ENCODE results near the gene TMEM178B. TPM values are rescaled to one million over a fixed set of nuclear protein-coding genes. Genes with fewer than 3 reads are reported as not detected.

The TMEM178B gene
- polyA plus RNA-seq, 1 of the 3 experiments (the other 2 are of a cell fraction) = 0.20 TPM

GRCh38 chr7:141234335-141235105, 160.7 kb downstream of the TMEM178B start (continued):
- TF ChIP-seq, protein P1, sequence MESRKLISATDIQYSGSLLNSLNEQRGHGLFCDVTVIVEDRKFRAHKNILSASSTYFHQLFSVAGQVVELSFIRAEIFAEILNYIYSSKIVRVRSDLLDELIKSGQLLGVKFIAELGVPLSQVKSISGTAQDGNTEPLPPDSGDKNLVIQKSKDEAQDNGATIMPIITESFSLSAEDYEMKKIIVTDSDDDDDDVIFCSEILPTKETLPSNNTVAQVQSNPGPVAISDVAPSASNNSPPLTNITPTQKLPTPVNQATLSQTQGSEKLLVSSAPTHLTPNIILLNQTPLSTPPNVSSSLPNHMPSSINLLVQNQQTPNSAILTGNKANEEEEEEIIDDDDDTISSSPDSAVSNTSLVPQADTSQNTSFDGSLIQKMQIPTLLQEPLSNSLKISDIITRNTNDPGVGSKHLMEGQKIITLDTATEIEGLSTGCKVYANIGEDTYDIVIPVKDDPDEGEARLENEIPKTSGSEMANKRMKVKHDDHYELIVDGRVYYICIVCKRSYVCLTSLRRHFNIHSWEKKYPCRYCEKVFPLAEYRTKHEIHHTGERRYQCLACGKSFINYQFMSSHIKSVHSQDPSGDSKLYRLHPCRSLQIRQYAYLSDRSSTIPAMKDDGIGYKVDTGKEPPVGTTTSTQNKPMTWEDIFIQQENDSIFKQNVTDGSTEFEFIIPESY (IDR thresholded peaks at IDR 0.05; ENCODE audit: borderline replicate concordance, low read depth) = no peak
- TF ChIP-seq MXI1 (IDR thresholded peaks at IDR 0.05; ENCODE audit: low read depth, low read length) = no peak

DNA sequence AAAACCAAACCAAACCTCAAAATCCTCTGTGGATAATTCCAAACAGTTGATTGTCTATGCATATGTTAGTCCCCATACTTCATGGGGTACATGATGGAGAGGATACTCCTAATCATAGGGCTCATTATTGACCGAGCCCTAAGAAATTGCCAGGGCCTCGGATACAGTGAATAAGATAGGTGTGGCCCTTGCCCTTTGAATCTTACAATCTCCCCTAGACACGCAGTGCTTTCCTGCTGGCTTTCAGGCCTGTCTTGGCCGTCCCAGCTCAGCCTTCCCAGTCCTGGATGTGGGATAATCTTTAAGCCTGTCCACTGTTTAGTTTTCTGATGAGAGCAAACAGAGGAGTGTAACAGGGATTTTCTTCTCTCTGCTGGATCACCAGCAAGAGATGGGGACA, 161.8 kb downstream of the TMEM178B start:
- H3K9ac ChIP-seq = no peak overlapping the region
- no peak overlapping the region for H3K4me3 ChIP-seq (ENCODE audit: low read depth in 2 of 2, low read length in 1 of 2)
- ChIA-PET POLR2A (no interaction called here), CTCF (interaction anchor here (0.9 to 1.3 kb wide), 5 partner anchors 9 to 298 kb away, joined by 3 to 5 read pairs (median 4); partner anchors contain the start of gene MRPS33)
- no peak overlapping the region for H2AFZ ChIP-seq (ENCODE audit: low read depth)
- no peak overlapping the region for H3K27ac ChIP-seq (ENCODE audit: low read depth in 2 of 2, low read length in 1 of 2)
- no peaks in the 10 kb centered on the region; the same call in 1 of the 2 replicates for H3K9me3 ChIP-seq
- no peaks in the 10 kb centered on the region for H3K79me2 ChIP-seq (ENCODE audit: insufficient read depth)
- H3K4me2 ChIP-seq = no peak overlapping the region
- H3K4me1 ChIP-seq (ENCODE audit: control insufficient read depth in 1 of 2, insufficient read depth in 2 of 2, low read depth in 1 of 2, low read length in 1 of 2) = peaks cover 0 to 3% of the 10 kb centered on the region in 2 experiments; a peak in 2 of 4 replicates
- WGBS (ENCODE audit: low lambda C conversion rate) = 15% methylated on average over 4 of the region's 4 CpGs
- no peaks in the 10 kb centered on the region for H3K27me3 ChIP-seq (ENCODE audit: insufficient read depth)
- no peaks in the 10 kb centered on the region for H3F3A ChIP-seq (replicated peaks; ENCODE audit: insufficient read depth)
- TF ChIP-seq, protein P2, sequence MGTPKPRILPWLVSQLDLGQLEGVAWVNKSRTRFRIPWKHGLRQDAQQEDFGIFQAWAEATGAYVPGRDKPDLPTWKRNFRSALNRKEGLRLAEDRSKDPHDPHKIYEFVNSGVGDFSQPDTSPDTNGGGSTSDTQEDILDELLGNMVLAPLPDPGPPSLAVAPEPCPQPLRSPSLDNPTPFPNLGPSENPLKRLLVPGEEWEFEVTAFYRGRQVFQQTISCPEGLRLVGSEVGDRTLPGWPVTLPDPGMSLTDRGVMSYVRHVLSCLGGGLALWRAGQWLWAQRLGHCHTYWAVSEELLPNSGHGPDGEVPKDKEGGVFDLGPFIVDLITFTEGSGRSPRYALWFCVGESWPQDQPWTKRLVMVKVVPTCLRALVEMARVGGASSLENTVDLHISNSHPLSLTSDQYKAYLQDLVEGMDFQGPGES (IDR thresholded peaks at IDR 0.05; ENCODE audit: low read depth, low read length) = no peak
- TF ChIP-seq MEF2A (IDR thresholded peaks at IDR 0.05; ENCODE audit: borderline replicate concordance, low read depth) = no peak
- no peak for TF ChIP-seq GATA2 (CRISPR knock-in tag; IDR thresholded peaks at IDR 0.05)
- no peaks in the 10 kb centered on the region for H3K36me3 ChIP-seq (replicated peaks in 1 of 2; ENCODE audit: control insufficient read depth in 1 of 2, insufficient read depth in 2 of 2, low read length in 1 of 2)
- no peaks in the 10 kb centered on the region for H3K9me2 ChIP-seq
- no peaks in the 10 kb centered on the region for H4K20me1 ChIP-seq (ENCODE audit: insufficient read depth)
- DNase-seq = no peak

DNA sequence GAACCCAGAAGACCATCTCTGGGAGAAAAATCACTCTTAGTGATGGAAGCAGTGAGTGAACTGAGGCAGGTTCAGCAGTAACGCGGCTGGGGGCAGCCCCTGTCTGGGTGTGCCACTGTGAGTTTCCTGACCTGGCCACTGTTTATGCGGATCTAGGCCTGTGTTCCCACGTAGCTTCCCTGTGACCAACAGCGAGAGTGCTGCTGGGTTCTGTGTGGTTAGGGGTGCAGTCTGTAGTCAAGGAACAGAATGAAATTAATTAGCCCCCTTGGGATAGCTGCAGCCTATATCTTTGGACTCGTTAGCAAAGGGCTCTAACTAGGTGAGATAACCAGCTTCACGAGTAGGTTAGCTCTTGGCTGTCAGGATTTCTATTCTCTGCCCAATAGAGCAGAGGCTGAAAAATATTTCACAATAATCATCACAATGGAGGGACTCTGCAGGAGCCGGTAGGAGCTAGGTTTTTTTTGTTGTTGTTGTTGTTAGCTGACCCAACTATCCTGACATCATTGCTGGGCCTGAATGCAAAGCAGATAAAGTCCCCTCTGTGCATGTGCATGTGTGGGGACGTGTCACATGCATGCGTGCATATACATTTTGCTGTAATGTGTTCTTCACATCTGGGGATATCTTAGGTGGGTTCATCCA, 164.9 kb downstream of the TMEM178B start:
- Histone ChIP-seq H3K9me2 (no peaks in the 10 kb centered on the region), H3K4me3 (ENCODE audit: low read depth in 2 of 2, low read length in 1 of 2) (no peak overlapping the region), H3K27me3 (ENCODE audit: insufficient read depth) (no peaks in the 10 kb centered on the region), H3K27ac (ENCODE audit: low read depth in 2 of 2, low read length in 1 of 2) (no peak overlapping the region), H3K79me2 (ENCODE audit: insufficient read depth) (no peaks in the 10 kb centered on the region), H2AFZ (ENCODE audit: low read depth) (no peak overlapping the region), H3K4me1 (ENCODE audit: control insufficient read depth in 1 of 2, insufficient read depth in 2 of 2, low read depth in 1 of 2, low read length in 1 of 2) (no peaks in the 10 kb centered on the region), H3F3A (replicated peaks; ENCODE audit: insufficient read depth) (no peaks in the 10 kb centered on the region), H3K9me3 (peaks cover 5% of the 10 kb centered on the region; the same call in 1 of the 2 replicates), H3K4me2 (no peak overlapping the region), H3K36me3 (replicated peaks in 1 of 2; ENCODE audit: control insufficient read depth in 1 of 2, insufficient read depth in 2 of 2, low read length in 1 of 2) (no peaks in the 10 kb centered on the region), H4K20me1 (ENCODE audit: insufficient read depth) (no peaks in the 10 kb centered on the region), H3K9ac (no peak overlapping the region)
- no peak for DNase-seq
- CTCF ChIA-PET = interaction anchor here (0.9 to 1.4 kb wide), 4 partner anchors 18 to 416 kb away, joined by 3 to 6 read pairs (median 4); no protein-coding TSS in a partner anchor
- WGBS (ENCODE audit: low lambda C conversion rate) = 51% methylated on average over 10 of the region's 10 CpGs
- POLR2A ChIA-PET = interaction anchor here (0.8 kb wide), 1 partner anchor 13 kb away, joined by 3 read pairs; no protein-coding TSS in a partner anchor
- TF ChIP-seq, protein P2 (IDR thresholded peaks at IDR 0.05; ENCODE audit: low read depth, low read length) = no peak
- TF ChIP-seq RFX5 (IDR thresholded peaks at IDR 0.05; ENCODE audit: low read length) (no peak), PBX3 (IDR thresholded peaks at IDR 0.05) (no peak), ELF1 (IDR thresholded peaks at IDR 0.05) (no peak)
- TF ChIP-seq, protein P3, sequence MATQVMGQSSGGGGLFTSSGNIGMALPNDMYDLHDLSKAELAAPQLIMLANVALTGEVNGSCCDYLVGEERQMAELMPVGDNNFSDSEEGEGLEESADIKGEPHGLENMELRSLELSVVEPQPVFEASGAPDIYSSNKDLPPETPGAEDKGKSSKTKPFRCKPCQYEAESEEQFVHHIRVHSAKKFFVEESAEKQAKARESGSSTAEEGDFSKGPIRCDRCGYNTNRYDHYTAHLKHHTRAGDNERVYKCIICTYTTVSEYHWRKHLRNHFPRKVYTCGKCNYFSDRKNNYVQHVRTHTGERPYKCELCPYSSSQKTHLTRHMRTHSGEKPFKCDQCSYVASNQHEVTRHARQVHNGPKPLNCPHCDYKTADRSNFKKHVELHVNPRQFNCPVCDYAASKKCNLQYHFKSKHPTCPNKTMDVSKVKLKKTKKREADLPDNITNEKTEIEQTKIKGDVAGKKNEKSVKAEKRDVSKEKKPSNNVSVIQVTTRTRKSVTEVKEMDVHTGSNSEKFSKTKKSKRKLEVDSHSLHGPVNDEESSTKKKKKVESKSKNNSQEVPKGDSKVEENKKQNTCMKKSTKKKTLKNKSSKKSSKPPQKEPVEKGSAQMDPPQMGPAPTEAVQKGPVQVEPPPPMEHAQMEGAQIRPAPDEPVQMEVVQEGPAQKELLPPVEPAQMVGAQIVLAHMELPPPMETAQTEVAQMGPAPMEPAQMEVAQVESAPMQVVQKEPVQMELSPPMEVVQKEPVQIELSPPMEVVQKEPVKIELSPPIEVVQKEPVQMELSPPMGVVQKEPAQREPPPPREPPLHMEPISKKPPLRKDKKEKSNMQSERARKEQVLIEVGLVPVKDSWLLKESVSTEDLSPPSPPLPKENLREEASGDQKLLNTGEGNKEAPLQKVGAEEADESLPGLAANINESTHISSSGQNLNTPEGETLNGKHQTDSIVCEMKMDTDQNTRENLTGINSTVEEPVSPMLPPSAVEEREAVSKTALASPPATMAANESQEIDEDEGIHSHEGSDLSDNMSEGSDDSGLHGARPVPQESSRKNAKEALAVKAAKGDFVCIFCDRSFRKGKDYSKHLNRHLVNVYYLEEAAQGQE (IDR thresholded peaks at IDR 0.05; ENCODE audit: low read depth, low read length) = no peak
- TF ChIP-seq, protein P1 (IDR thresholded peaks at IDR 0.05; ENCODE audit: borderline replicate concordance, low read depth) = no peak

All from SK-N-SH (cell line).